ENCODE data around the gene TMPRSS3.

Gene TMPRSS3

DNA sequence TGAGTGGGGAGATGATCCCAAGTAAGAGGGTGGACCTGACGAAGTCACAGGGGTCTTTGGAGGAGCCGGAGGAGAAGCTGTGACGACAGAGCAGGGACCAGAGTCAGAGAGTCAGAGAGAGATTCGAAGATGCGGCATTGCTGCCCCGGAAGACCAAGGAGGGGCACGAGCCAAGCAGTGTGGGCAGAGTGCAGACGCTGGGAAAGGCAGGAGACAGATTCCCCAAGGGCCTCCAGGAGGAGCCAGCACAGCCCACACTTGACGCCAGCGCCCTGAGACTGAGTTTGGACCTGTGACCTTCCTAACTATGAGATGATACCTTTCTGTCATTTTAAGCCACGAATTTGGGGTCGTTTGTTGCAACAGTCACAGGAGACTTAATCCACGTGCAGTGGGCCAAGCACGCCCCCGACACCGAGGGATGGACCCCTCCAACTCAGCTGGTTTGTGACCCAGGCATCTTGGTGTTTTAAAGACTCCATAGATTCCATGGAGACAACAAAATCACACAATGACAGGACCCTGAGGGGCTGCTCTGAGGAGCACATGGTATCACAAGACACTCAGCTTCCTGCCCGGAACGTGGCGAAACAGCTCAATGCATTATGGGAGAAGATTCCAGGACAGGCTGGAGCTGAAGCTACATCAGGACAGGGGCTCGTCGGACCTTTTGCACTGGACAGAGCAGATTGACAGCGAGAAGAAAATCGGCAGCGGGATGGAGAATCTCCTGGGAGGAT lies 18.5 kb downstream of the TMPRSS3 start:
- DNase-seq (no peak), ATAC-seq (replicated peaks) (no peak)
- Mint-ChIP-seq H3K36me3 (ENCODE audit: insufficient read depth) (peaks cover 7% of the 10 kb centered on the region), H3K9me3 (no peaks in the 10 kb centered on the region), H3K27me3 (no peaks in the 10 kb centered on the region), H3K4me3 (no peak overlapping the region), H3K4me1 (ENCODE audit: low read depth in 2 of 2) (peaks cover 0 to 2% of the 10 kb centered on the region in 2 donors), H3K27ac (peak overlapping the region in 1 of 2 donors; percentile 61)

DNA sequence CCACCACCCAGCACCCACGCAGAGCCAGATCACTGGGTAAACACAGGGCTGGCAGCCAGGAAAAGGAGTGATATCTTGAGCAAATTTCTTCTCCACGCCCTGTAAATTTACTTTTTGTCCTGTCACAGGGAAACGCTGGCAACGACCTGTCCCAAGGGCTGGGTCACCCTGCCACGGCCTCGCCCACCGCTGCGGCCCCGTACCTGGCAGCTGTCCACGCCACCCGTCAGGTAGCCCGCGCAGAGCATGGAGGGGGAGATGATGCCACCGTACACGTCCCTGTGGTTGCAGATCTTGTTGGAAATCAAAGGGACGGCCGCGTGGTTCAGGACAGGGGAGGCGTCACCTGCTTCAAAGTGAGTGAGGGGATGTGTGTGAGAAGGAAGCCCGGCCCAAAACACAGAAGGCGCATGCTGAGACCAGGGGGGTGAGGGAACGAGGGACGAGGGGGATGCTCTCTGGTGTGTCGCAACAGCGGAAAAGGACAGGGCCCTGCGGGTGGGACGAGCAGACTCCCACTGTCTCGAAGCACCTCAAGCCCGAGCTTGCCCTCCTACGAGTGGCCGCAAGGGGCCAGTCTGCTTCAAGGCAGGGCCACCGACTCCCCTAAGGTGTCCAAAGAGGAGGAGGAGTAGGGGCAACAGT lies 19.4 kb downstream of the TMPRSS3 start:
- Mint-ChIP-seq H3K27me3 (no peaks in the 10 kb centered on the region), H3K9me3 (no peaks in the 10 kb centered on the region), H3K36me3 (ENCODE audit: insufficient read depth) (peaks cover under 1% of the 10 kb centered on the region), H3K27ac (peak overlapping the region; percentile 61), H3K4me1 (ENCODE audit: low read depth in 2 of 2) (peaks cover 0 to 3% of the 10 kb centered on the region in 2 donors), H3K4me3 (no peak overlapping the region)
- DNase-seq (no peak), ATAC-seq (replicated peaks) (no peak)

DNA sequence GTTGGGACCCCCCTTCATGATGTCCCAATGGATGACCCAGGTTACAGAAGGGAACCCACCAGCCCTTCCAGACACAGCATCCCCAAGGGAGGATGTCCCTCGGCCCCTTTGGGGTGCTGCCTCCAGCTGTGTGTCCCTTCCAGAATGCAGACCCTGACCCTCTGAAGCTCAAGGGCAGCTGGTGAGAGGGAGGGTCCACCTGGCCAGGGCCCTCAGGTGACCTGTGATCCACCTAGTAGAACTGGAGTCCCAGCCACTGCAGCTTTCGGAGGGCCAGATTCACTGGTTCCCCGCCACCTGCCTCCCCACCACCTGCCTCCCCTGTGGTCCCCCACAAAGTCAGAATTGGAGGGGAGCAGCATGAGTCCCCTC lies 19.9 kb downstream of the TMPRSS3 start:
- no peak for DNase-seq
- no peak overlapping the region for H3K4me3 Mint-ChIP-seq
- H3K27ac Mint-ChIP-seq: peak overlapping the region in 1 of 2 donors; percentile 61
- no peaks in the 10 kb centered on the region for H3K9me3 Mint-ChIP-seq
- H3K27me3 Mint-ChIP-seq: no peaks in the 10 kb centered on the region
- H3K4me1 Mint-ChIP-seq (ENCODE audit: low read depth in 2 of 2): peaks cover 0 to 8% of the 10 kb centered on the region in 2 donors
- no peak for ATAC-seq (replicated peaks)
- no peaks in the 10 kb centered on the region for H3K36me3 Mint-ChIP-seq (ENCODE audit: insufficient read depth)

DNA sequence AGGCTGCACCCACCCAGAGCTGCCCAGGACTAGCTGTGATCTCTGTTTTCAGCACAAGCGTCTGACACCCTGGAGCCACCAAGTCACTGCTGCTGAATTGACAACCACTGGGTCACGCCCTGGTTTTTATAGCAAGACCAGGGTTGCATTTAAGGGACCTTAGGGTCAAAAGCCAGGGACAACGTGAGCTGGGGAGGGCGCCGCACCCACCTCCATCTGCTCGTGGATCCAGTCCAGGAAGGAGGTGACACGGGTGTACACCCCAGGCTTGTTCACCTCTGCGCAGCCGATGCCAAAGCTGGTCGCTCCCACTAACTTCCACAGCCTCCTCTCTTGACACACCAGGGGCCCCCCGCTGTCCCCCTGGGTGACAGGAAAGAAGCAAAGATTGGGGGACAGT lies 20.3 kb downstream of the TMPRSS3 start:
- no peak overlapping the region for H3K4me3 Mint-ChIP-seq

DNA sequence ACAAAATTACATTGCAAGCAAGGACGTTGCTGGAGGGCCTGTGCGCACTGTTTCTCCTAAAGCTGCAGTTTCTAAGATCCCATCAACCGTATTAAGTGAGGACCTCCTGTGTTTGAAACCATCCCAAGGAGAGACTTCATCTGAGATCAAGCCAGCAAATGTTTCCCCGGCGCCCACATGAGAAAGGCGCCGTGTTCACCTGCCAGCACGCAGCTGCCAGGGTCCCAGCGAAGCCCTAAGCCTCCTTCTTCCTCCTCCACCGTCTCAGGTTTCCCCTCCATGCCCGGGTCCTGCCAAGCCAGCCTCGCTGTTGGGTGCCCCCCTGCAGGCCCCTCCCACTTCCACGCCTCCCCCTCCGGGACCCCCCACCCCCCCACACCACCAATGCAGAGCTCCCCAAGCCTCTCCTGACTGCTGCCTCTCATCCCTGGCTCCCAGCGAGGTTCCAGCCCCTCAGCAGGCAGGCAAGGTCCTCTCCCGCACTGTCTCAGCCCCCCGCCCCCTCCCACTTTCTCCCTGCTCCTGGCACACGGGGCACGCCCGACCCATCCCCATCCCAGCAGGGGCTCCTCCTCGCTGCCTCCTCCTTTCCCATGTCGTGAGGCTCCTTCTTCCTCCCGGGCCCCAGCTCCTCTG lies 20.9 kb downstream of the TMPRSS3 start:
- H3K27me3 Mint-ChIP-seq: no peaks in the 10 kb centered on the region
- no peak overlapping the region for H3K4me3 Mint-ChIP-seq
- no peak overlapping the region for H3K27ac Mint-ChIP-seq
- no peak for ATAC-seq (replicated peaks)
- no peaks in the 10 kb centered on the region for H3K36me3 Mint-ChIP-seq (ENCODE audit: insufficient read depth)
- no peaks in the 10 kb centered on the region for H3K9me3 Mint-ChIP-seq
- no peak for DNase-seq
- peaks cover 0 to 8% of the 10 kb centered on the region in 2 donors for H3K4me1 Mint-ChIP-seq (ENCODE audit: low read depth in 2 of 2)

More for the DNA sequence above, 20.3 kb downstream of the TMPRSS3 start:
- Mint-ChIP-seq H3K9me3 (no peaks in the 10 kb centered on the region), H3K36me3 (ENCODE audit: insufficient read depth) (no peaks in the 10 kb centered on the region), H3K4me1 (ENCODE audit: low read depth in 2 of 2) (peaks cover 0 to 8% of the 10 kb centered on the region in 2 donors), H3K27ac (no peak overlapping the region), H3K27me3 (no peaks in the 10 kb centered on the region)
- no peak for DNase-seq
- ATAC-seq (replicated peaks): no peak

DNA sequence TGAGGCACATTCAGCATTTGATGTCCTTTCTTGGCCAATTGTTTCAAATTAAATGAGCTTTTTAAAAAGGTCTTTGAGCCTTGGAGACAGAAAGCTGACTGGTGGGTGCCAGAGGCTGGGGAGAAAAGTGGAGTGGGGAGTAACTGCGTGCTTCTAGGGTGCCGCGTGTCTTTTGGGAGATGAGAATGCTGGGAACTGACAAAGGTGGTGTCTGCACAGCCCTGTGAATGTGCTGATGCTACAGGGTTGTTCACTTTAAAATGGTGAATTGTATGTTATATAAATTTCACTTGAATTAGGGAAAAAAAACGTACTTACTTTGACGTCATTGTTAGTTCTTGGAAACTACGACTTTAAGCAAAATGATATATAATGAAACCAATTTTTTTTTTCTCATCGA lies 21.4 kb downstream of the TMPRSS3 start:
- Mint-ChIP-seq H3K36me3 (ENCODE audit: insufficient read depth) (no peaks in the 10 kb centered on the region), H3K27me3 (no peaks in the 10 kb centered on the region), H3K4me1 (ENCODE audit: low read depth in 2 of 2) (peaks cover 0 to 8% of the 10 kb centered on the region in 2 donors), H3K27ac (no peak overlapping the region), H3K9me3 (no peaks in the 10 kb centered on the region), H3K4me3 (no peak overlapping the region)
- ATAC-seq (replicated peaks) (no peak), DNase-seq (no peak)

DNA sequence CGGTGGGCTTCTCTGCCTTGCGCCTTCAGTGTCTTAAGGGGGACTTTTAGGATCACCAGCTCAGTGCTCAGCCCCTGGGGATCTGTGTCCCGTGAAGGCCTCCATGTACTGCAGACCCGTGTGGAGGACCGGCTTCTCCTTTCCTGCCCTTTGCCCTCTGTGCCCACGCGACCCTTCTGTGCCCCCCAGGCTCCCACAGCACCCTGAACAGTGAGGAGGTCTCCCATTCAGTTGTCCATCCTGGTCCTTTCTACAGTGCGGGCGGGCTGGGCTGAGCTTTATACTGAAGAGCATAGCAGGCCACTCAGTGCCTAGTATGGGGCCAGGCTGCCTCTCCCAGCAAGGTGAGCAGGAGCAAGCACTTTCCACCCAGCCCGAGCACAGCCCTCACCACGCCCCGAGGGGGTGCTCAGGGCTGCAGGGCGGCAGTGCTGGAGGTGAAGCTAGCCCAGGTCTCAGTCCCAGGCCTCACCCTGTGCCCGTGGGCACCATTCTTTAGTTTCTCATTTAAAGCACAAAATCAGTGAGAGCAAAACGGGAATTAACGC lies 21.9 kb downstream of the TMPRSS3 start:
- DNase-seq (no peak), ATAC-seq (replicated peaks) (no peak)
- H3K27me3 Mint-ChIP-seq: no peaks in the 10 kb centered on the region
- peaks cover 0 to 8% of the 10 kb centered on the region in 2 donors for H3K4me1 Mint-ChIP-seq (ENCODE audit: low read depth in 2 of 2)
- H3K27ac Mint-ChIP-seq: no peak overlapping the region
- H3K9me3 Mint-ChIP-seq: no peaks in the 10 kb centered on the region
- no peak overlapping the region for H3K4me3 Mint-ChIP-seq
- no peaks in the 10 kb centered on the region for H3K36me3 Mint-ChIP-seq (ENCODE audit: insufficient read depth)

DNA sequence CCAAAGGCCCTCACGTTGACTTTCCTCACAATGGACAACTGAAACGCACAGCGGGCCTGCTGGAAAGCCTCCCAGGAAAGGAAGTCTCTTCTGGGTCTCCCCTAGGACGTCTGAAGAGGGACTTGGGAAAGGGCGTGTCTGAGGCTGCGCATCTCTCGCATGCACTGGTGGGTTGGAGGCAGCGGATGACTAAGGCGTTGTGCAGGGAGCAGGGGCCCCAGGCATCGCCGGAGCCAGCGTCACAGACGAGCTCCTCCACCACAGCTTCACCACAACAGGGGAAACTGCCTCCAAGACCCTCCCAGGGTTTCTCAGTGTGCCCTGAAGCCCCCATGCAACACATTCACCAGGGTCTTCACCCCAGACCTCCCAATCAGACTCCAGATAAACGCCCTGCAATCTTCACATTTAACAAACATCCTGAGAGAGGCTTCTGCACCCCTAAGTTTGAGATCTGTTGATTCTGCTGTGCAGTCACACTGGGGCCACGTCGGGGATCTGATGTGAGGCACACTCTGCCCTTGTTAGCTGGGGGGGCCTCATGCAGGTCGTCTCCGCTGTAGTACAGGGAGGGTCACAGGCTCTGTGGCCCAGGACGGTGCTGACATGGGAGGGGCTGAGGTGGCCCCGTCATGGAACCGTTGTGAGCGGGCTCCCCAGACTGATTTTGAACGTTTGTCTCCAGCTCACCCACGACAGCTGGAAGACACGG lies 22.5 kb downstream of the TMPRSS3 start:
- Mint-ChIP-seq H3K4me1 (ENCODE audit: low read depth in 2 of 2) (peaks cover 0 to 8% of the 10 kb centered on the region in 2 donors), H3K27me3 (no peaks in the 10 kb centered on the region)

DNA sequence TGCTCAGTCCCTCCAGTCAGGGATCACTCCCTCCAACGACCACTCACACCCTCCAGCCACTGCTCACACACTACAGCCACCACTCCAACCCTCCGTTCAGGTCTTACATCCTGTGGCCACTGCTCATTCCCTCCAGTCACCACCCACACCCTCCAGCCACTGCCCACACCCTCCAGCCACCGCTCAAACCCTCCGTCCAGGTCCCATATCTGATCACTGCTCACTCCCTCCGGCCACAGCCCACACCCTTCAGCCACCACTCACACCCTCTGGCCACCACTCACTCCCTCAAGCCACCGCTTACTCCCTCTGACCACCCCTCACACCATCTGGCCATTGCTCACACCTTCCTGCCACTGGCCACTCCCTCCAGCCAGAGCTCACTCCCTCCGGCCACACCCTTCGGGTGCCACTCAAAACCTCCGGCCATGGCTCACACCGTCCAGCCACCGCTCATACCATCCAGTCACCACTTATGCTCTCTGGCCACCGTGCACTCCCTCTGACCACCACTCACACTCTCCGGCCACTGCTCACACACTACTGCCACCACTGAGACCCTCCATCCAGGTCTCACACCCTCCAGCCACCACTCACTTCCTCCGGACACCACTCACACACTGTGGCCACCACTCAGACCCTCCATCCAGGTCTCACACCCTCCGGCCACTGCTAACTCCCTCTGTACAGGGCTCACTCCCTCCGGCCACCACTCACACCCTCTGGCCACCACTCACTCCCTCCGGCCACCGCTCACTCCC lies 24.8 kb downstream of the TMPRSS3 start:
- no peaks in the 10 kb centered on the region for H3K27me3 Mint-ChIP-seq
- DNase-seq (no peak), ATAC-seq (replicated peaks) (no peak)
- H3K4me1 Mint-ChIP-seq (ENCODE audit: low read depth in 2 of 2): peaks cover 0 to 8% of the 10 kb centered on the region in 2 donors
- H3K36me3 Mint-ChIP-seq (ENCODE audit: insufficient read depth): no peaks in the 10 kb centered on the region
- H3K4me3 Mint-ChIP-seq: no peak overlapping the region
- H3K27ac Mint-ChIP-seq: peak overlapping the region; percentile 4 to 15
- no peaks in the 10 kb centered on the region for H3K9me3 Mint-ChIP-seq

More for the DNA sequence above, 22.5 kb downstream of the TMPRSS3 start:
- DNase-seq: no peak
- no peak for ATAC-seq (replicated peaks)
- Mint-ChIP-seq H3K27ac (no peak overlapping the region), H3K4me3 (no peak overlapping the region), H3K9me3 (no peaks in the 10 kb centered on the region), H3K36me3 (ENCODE audit: insufficient read depth) (no peaks in the 10 kb centered on the region)

DNA sequence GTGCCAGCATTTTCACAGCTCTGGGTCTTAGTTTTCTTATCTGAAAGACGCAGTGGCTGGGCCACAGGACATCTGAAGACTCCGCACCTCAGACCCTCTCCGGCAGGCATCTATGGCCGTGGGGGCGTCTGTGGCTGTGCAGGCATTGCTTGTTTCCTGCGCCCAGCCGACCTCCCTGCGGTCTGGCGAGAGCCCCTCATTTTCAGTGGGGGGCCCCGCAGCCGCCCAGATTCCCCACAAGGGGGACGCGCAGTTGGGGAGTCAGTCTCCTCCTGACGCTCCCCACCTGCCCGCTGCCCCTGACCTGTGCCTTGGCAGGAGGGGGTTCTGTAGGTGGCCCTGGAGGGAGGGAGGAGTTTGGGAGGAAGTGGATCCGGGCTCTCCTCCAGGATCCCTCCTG lies 26.0 kb downstream of the TMPRSS3 start:
- peaks cover 3% of the 10 kb centered on the region for H3K36me3 Mint-ChIP-seq (ENCODE audit: insufficient read depth)
- no peak for DNase-seq
- H3K27me3 Mint-ChIP-seq: no peaks in the 10 kb centered on the region
- H3K9me3 Mint-ChIP-seq: no peaks in the 10 kb centered on the region
- ATAC-seq (replicated peaks): no peak
- no peak overlapping the region for H3K27ac Mint-ChIP-seq
- no peak overlapping the region for H3K4me3 Mint-ChIP-seq
- H3K4me1 Mint-ChIP-seq (ENCODE audit: low read depth in 2 of 2): peaks cover 0 to 8% of the 10 kb centered on the region in 2 donors

DNA sequence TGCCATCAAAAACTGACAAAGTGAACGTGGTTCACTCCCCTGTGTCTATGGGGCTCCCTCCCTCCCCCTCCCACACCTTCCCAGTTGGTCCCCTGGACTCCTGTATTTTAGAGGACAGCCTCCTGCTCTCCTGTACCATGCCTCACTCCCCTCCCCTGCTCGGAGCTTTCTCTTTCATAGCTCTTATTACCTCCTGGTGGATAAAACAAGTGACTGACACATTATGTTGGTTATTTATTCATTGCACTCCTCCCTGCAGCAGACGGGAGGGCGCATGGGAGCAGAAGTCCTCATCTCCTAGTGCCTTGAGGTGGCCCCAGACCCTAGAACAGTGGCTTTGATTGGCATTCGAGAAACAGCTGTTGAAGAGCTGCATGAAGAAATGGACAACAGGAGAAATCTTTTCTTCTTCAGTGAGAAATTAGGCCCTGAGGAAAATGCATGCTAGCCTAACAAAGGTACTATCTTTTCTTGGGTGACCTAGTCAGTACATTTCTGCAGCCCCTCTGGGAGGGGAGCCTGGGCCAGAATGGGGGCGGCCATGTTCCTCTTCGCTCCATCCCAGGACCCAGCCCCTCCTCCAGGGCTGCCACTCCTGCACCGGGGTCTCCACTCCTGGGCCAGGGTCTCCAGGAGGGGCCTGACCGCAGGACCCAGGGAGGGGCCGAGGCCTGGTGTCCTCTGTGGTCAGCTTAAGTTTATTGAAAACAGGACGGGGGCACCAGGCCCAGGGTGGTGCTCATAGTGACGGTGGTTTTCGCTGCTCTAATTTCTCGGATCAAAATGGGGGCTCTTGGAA lies 28.3 kb downstream of the TMPRSS3 start:
- Mint-ChIP-seq H3K4me1 (ENCODE audit: low read depth in 2 of 2) (peaks cover 0 to 11% of the 10 kb centered on the region in 2 donors), H3K27me3 (peaks cover 0 to 13% of the 10 kb centered on the region in 2 donors), H3K36me3 (ENCODE audit: insufficient read depth) (peaks cover 5% of the 10 kb centered on the region), H3K9me3 (no peaks in the 10 kb centered on the region), H3K4me3 (no peak overlapping the region), H3K27ac (no peak overlapping the region)
- ATAC-seq (replicated peaks) (no peak), DNase-seq (no peak)

DNA sequence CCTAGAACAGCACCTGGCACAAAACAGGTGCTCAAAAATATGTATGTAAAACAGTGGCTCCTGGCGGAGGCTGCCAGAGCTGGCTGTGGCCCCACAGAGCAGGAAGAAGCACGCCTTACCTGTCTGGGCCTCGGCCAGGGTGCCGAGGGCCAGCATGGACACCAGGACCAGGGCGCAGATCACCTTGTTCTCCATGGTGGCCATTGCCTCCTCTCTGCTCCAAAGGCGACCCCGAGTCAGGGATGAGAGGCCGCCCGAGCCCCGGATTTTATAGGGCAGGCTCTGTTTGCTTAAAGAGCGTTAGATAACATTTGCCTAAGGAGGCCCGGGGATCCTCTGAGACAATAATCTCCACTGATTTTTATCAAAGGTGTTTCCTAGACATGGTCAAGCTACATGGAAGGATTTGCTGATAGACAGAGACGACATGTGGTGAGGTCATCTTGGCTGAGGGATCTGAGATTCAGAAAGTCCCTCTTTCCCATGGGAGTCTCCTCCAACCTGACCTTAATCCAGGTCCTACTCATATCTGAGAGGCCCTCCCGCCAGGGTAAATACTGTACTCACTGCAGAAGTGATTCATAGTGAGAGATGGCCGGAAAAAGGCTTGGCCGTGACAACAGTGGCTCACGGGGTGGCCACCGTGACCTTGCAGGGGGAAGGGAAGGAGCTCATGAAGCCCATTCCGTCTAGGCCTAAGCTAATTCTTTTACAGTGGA lies 29.4 kb downstream of the TMPRSS3 start, which contains the start of gene TFF1:
TSS of gene TFF1 (minus strand) at position 244 of the 719 bp plus-strand sequence. CDS start at position 204, 40 bp downstream.
- peaks cover 8 to 22% of the 10 kb centered on the region in 2 donors for H3K27me3 Mint-ChIP-seq
- H3K36me3 Mint-ChIP-seq (ENCODE audit: insufficient read depth): peaks cover 5% of the 10 kb centered on the region
- H3K4me1 Mint-ChIP-seq (ENCODE audit: low read depth in 2 of 2): peaks cover 0 to 11% of the 10 kb centered on the region in 2 donors
- H3K27ac Mint-ChIP-seq: no peak within 1 kb of the TSS
- H3K4me3 Mint-ChIP-seq: no peak within 1 kb of the TSS
- no peak for ATAC-seq (replicated peaks)
- no peaks in the 10 kb centered on the region for H3K9me3 Mint-ChIP-seq
- DNase-seq: no peak
